Rectal smooth muscle tissue (tissue), 1 donor: ENCODE data around the gene RERGL.
"Not testable (repeated sequence)": the region's sequence is repeated elsewhere in the genome, so short reads cannot be mapped to it uniquely, and the experiment has no call there.

Experiments used
- H3K27ac ChIP-seq: one replicate; pipeline ENCODE4 v1.7.0; 2013; ENCODE audit warnings: low read depth, low read length, inconsistent platforms
- H3K27me3 ChIP-seq: one replicate; pipeline ENCODE4 v1.7.0; 2013; ENCODE audit warnings: low read length; ENCODE audit not compliant: control insufficient read depth, insufficient read depth
- H3K36me3 ChIP-seq: one replicate; pipeline ENCODE4 v1.7.0; 2013; ENCODE audit warnings: low read length; ENCODE audit not compliant: control insufficient read depth, insufficient read depth
- H3K4me1 ChIP-seq: one replicate; pipeline ENCODE4 v1.7.0; 2013; ENCODE audit warnings: low read length; ENCODE audit not compliant: control insufficient read depth, insufficient read depth
- H3K4me3 ChIP-seq: one replicate; pipeline ENCODE4 v1.7.0; 2013; ENCODE audit warnings: low read length
- H3K9ac ChIP-seq: one replicate; pipeline ENCODE4 v1.7.0; 2013; ENCODE audit warnings: low read length

The RERGL gene

GRCh38 chr12:18072723-18073122, 17.3 kb downstream of the RERGL start:
- no peaks in the 10 kb centered on the region for H3K4me1 ChIP-seq
- H3K4me3 ChIP-seq, result no peak overlapping the region
- no peaks in the 10 kb centered on the region for H3K36me3 ChIP-seq
- H3K9ac ChIP-seq, result no peak overlapping the region
- H3K27ac ChIP-seq, result no peak overlapping the region
- no peaks in the 10 kb centered on the region for H3K27me3 ChIP-seq

- Histone ChIP-seq H3K4me3 (no peak overlapping the region), H3K4me1 (no peaks in the 10 kb centered on the region), H3K36me3 (no peaks in the 10 kb centered on the region), H3K9ac (no peak overlapping the region), H3K27ac (no peak overlapping the region), H3K27me3 (no peaks in the 10 kb centered on the region)
These were observed 18.7 kb downstream of the RERGL start for GRCh38 chr12:18071336-18071735.

GRCh38 chr12:18068355-18068754, 21.6 kb downstream of the RERGL start:
- Histone ChIP-seq H3K27ac (no peak overlapping the region), H3K4me1 (no peaks in the 10 kb centered on the region), H3K27me3 (no peaks in the 10 kb centered on the region), H3K9ac (no peak overlapping the region), H3K4me3 (no peak overlapping the region), H3K36me3 (no peaks in the 10 kb centered on the region)

GRCh38 chr12:18066666-18067065, 23.3 kb downstream of the RERGL start:
- no peak overlapping the region for H3K9ac ChIP-seq
- no peaks in the 10 kb centered on the region for H3K4me1 ChIP-seq
- no peaks in the 10 kb centered on the region for H3K27me3 ChIP-seq
- H3K36me3 ChIP-seq, result no peaks in the 10 kb centered on the region
- no peak overlapping the region for H3K27ac ChIP-seq
- H3K4me3 ChIP-seq, result no peak overlapping the region

- not testable (repeated sequence) for H3K36me3 ChIP-seq, H3K27ac ChIP-seq, H3K4me1 ChIP-seq, H3K9ac ChIP-seq, H3K4me3 ChIP-seq, H3K27me3 ChIP-seq
These were observed 27.1 kb downstream of the RERGL start for GRCh38 chr12:18062867-18063266.

GRCh38 chr12:18057051-18057450, 32.9 kb downstream of the RERGL start:
- H3K4me1 ChIP-seq, result no peaks in the 10 kb centered on the region
- no peaks in the 10 kb centered on the region for H3K27me3 ChIP-seq
- H3K36me3 ChIP-seq, result no peaks in the 10 kb centered on the region
- no peak overlapping the region for H3K27ac ChIP-seq
- no peak overlapping the region for H3K9ac ChIP-seq
- no peak overlapping the region for H3K4me3 ChIP-seq

- Histone ChIP-seq H3K27me3 (no peaks in the 10 kb centered on the region), H3K9ac (no peak overlapping the region), H3K36me3 (no peaks in the 10 kb centered on the region), H3K27ac (no peak overlapping the region), H3K4me3 (no peak overlapping the region), H3K4me1 (no peaks in the 10 kb centered on the region)
These were observed 34.9 kb downstream of the RERGL start for GRCh38 chr12:18054925-18055619.

- Histone ChIP-seq H3K36me3 (no peaks in the 10 kb centered on the region), H3K4me3 (no peak overlapping the region), H3K4me1 (no peaks in the 10 kb centered on the region), H3K9ac (no peak overlapping the region), H3K27ac (no peak overlapping the region), H3K27me3 (no peaks in the 10 kb centered on the region)
These were observed 44.5 kb downstream of the RERGL start for GRCh38 chr12:18045446-18045992.

GRCh38 chr12:18040060-18040742, 49.8 kb downstream of the RERGL start:
- H3K9ac ChIP-seq, H3K4me3 ChIP-seq, H3K4me1 ChIP-seq, H3K27me3 ChIP-seq, H3K36me3 ChIP-seq, H3K27ac ChIP-seq: not testable (repeated sequence)
